KG1 (cell line): ENCODE results near the gene AKAP6.

Experiments used
- DNase-seq: peaks from one replicate; lab custom pipeline; 2025; lab: John Stamatoyannopoulos, UW

AKAP6 gene

DNA sequence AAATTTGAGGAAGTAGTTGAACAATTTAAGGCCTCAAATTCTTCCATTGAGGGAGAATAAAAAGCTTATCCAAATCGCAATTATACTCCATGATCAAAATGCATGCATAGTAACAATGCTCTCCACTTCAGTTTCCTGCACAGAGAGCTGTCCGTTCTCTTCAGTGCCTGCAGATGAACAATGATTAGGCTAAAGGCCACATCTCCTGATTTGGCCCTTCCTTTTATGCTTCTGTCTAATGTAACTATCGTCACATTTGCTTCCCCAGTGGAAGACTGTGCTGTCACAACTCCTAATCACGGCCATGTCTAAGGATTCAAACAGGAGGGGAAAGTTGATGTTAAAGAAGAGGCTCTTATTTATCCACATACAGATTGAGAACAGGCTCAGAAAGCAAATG, 496.0 kb downstream of the AKAP6 start:
- DNase-seq, result no peak

DNA sequence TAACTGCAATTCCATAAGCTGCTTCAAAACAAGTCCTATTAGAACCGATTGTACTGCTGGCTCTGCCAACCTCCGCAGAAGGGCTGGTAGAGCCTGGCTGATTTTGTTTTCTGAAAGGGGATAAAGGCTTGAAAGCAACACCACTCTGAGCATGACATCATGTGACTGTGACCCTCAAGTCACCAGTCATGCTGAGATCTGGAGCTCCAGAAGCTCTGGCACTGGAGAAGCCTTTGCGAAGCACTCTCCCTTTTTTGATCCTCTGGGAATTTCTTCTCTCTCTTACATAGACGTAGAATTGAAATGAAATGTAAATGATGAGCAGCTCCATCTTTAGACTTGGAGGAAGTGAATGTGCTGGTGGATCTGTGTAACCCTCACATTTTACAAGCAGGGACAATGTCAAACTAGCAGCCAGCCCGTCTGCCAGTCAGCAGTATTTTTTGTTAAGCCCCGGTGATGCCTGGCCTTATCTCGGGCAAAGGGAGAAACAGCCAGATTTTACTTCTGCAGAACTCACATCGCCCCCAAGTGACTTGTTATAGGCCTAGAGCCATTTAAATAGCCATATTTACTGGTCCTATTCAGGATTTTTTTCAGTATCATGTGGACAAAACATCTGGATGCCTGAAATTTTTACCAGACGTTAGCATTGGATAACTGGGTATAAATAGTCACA, 497.4 kb downstream of the AKAP6 start:
- DNase-seq, result no peak

DNA sequence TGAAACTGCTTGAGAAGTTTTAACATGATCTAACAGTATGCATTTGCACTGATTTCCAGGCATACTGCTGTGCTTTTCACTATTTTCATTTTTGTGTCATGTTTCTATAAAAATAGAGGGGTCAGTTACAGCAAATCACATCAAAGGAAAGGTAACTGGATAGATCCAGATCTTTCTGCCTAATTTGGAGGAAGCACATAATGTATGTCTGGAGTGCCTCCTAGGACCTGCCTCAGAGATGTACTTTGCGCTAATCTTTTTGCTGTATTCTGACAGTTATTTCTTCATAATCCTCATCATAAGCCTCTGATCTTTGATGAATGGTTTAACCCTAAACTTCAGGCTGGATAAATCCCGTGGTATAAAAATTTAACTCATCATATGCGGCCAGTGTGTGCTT, 498.4 kb downstream of the AKAP6 start:
- DNase-seq, result no peak

DNA sequence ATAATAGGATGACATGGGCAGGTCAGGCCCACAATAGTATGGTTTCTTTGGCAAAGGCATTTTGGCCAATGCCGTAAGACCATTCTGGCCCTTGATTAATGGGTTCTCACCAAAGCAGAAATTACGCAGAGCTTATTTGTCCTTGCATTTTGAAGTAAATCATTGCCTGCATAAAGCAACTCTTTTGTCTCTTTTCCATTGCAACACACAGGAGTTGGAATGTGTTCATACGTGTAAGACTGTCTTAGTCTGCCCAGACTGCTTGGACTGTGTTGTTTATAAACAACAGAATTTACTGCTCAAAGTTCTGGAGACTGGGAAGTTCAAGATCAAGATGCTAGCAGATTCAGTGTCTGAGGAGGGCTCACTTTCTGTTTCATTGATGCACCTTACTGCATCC, 506.8 kb downstream of the AKAP6 start:
- no peak for DNase-seq

DNA sequence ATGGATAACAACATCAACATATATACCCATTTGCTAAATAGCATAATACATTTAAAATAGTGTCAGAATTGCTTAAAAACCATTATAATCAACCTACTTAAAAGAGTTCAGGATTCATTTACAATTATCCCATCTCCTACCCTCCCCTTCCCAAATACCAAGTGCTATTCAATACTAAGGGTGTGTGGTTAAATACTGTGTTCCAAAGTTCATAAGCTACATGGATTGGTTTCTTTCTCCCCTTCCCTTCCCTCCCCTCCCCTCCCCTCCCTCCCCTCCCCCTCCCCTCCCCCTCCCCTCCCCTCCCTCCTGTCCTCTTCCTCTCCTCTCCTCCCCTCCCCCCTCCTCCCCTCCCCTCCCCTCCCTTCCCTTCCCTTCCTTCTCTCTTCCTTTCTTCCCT, 512.6 kb downstream of the AKAP6 start:
- DNase-seq, result no peak

DNA sequence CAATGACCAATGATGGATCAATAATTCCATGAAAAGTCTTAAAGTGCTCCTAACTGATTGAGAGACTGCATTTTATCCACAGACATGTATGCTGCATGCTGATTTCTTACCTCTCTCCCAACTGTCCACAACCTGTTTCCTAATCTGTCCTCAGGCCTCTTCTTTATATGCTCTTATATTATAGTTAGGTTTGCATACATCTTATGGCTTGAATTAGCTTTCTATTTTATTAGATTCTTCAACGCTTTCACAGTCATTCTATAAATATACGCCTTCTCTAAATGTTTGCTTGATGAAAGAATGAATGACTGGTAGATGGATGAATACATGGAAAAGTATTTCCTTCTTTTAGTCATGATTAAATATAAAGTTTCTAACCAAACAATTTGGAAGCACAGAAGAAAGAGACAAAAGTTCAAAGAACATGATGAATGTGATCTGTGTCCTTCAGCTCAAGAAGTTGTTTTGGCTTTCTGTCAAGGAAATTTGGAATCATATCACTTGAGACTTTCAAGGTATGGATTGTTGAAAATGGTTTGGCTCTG, 517.8 kb downstream of the AKAP6 start:
- no peak for DNase-seq

DNA sequence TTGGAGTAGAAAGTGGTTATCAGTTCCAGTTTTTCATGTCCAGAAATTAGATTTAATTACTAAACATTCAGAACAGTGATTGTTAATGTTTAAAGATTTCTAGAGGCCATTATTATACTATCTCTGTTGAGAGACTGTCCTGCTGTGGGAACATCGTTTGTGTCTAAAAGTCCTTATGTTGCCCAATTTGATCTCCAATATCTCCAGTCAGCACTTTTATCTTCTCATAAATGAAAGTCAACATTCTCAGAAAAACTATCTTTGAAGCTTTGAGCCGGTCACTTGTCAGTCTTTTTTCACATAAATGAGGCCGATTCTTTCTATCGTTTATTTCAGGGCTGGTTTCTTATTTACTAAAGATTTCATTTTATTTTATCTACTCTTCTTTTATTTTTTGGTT, 518.8 kb downstream of the AKAP6 start:
- no peak for DNase-seq

DNA sequence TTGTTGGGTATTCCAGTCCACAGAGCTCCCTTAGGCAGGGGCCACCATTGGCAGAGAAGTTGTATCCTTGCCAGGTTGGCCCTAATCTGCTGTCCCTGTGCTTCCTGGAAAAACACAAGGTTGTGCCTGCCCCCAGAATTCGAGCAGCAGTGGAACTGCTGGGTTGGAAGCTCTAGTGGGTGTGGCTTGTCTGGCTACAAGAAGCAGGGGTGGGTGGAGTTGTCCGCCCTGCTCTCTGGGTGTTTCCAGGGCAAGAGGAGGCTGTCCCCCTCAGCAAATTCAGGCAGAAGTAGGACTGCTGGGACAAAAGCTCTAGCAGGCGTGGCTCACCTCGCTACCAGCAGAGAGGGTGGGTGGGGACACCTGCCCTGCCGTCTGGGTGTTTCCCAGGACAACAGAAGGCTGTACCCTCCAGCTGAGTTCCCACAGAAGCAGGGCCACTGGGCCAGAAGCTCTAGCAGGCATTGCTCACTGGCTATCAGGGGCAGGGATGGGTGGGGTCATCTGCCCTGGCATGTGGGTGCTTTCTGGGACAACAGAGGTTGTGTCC, 536.8 kb downstream of the AKAP6 start:
- no peak for DNase-seq

DNA sequence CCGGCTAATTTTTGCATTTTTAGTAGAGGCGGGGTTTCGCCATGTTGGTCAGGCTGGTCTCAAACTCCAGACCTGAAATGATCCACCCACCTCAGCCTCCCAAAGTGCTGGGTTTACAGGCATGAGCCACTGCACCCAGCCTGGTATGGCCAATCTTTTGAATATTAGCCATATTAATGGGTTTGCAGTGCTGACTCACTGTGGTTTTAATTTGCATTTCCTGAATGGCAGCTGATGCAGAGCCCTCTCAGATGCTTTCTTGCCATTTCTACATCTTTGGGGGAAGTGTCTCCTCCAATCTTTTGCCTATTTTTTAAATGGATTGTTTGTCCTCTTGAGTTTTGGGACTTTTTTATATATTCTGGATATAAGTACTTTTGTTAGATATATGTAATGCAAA, 554.1 kb downstream of the AKAP6 start:
- no peak for DNase-seq
